Liver (tissue), 9 donors: Measurements from ENCODE around the gene NR1I3. TPM values are rescaled to one million over a fixed set of nuclear protein-coding genes. Genes with fewer than 3 reads are reported as not detected.

Experiments used
- DNase-seq: peaks from one replicate; pipeline ENCODE4 v3.0.0-alpha.2; 2017; ENCODE audit warnings: low spot score
- H3K27ac ChIP-seq, 2 donors: one replicate each; pipeline ENCODE4 v1.7.0; 2013; ENCODE audit warnings: inconsistent platforms in 2 of 2, low read length in 2 of 2, control low read depth in 1 of 2, low read depth in 1 of 2, mild to moderate bottlenecking in 1 of 2
- H3K27me3 ChIP-seq, 4 donors: one replicate each; pipeline versions ENCODE4 v1.6.1 to v1.7.0; 2013; ENCODE audit warnings: low read length in 3 of 4, inconsistent platforms in 1 of 4, mild to moderate bottlenecking in 1 of 4, moderate library complexity in 1 of 4; ENCODE audit not compliant: control insufficient read depth in 4 of 4, insufficient read depth in 4 of 4
- H3K36me3 ChIP-seq, 4 donors: one replicate each; pipeline versions ENCODE4 v1.6.1 to v1.7.0; 2013; ENCODE audit warnings: low read length in 3 of 4, mild to moderate bottlenecking in 3 of 4, low read depth in 1 of 4, moderate library complexity in 1 of 4; ENCODE audit not compliant: control insufficient read depth in 4 of 4, insufficient read depth in 3 of 4
- H3K4me1 ChIP-seq, 4 donors: one replicate each; pipeline versions ENCODE4 v1.6.1 to v1.7.0; 2013; ENCODE audit warnings: low read length in 3 of 4, mild to moderate bottlenecking in 3 of 4, moderate library complexity in 1 of 4; ENCODE audit not compliant: control insufficient read depth in 4 of 4, insufficient read depth in 4 of 4
- H3K4me3 ChIP-seq, 3 donors: one replicate each; pipeline versions ENCODE4 v1.6.1 to v1.7.0; 2013; ENCODE audit warnings: low read length in 3 of 3, control low read depth in 1 of 3, low read depth in 1 of 3, mild to moderate bottlenecking in 1 of 3
- H3K9ac ChIP-seq, 2 donors: one replicate each; pipeline ENCODE4 v1.7.0; 2013; ENCODE audit warnings: low read length in 2 of 2, mild to moderate bottlenecking in 2 of 2, moderate library complexity in 2 of 2, control low read depth in 1 of 2, low read depth in 1 of 2
- H3K9me3 ChIP-seq, 4 donors: one replicate each; pipeline versions ENCODE4 v1.6.1 to v1.7.0; 2013; ENCODE audit warnings: low read length in 3 of 4; ENCODE audit not compliant: control insufficient read depth in 4 of 4
- ATF3 ChIP-seq: IDR thresholded peaks from 2 replicates; pipeline ENCODE4 v1.6.1; 2016; ENCODE audit warnings: antibody characterized with exemption
- CTCF ChIP-seq: fragments of 150-350 bp; IDR thresholded peaks from 2 replicates; pipeline ENCODE4 v1.5.1; 2017; ENCODE audit warnings: improper control_type of control experiment, low read depth, low read length; ENCODE audit not compliant: missing input control
- FOXA1 ChIP-seq: IDR thresholded peaks from 2 replicates; pipeline ENCODE4 v1.6.1; 2016; ENCODE audit warnings: antibody characterized with exemption
- FOXA2 ChIP-seq: IDR thresholded peaks from 2 replicates; pipeline ENCODE4 v1.6.1; 2016; ENCODE audit warnings: antibody characterized with exemption
- GABPA ChIP-seq, 2 donors: IDR thresholded peaks in 1 of 2; conservative IDR thresholded peaks in 1 of 2; 2 replicates each; pipeline ENCODE4 v1.6.1; 2016; ENCODE audit warnings: antibody characterized with exemption in 2 of 2, mild to moderate bottlenecking in 1 of 2, moderate library complexity in 1 of 2
- HNF4A ChIP-seq, 2 donors: conservative IDR thresholded peaks; 2 replicates each; pipeline ENCODE4 v1.6.1; 2016; ENCODE audit warnings: antibody characterized with exemption in 2 of 2, mild to moderate bottlenecking in 2 of 2
- HNF4G ChIP-seq: IDR thresholded peaks from 2 replicates; pipeline ENCODE4 v1.6.1; 2016; ENCODE audit warnings: antibody characterized with exemption
- MAX ChIP-seq: IDR thresholded peaks from 2 replicates; pipeline ENCODE4 v1.6.1; 2016; ENCODE audit warnings: antibody characterized with exemption
- RAD21 ChIP-seq, 2 donors: IDR thresholded peaks; 2 replicates each; pipeline ENCODE4 v1.6.1; 2016; ENCODE audit warnings: antibody characterized with exemption in 2 of 2, mild to moderate bottlenecking in 2 of 2
- REST ChIP-seq: IDR thresholded peaks from 2 replicates; pipeline ENCODE4 v1.6.1; 2016; ENCODE audit warnings: antibody characterized with exemption, mild to moderate bottlenecking
- RXRA ChIP-seq, 2 donors: IDR thresholded peaks; 2 replicates each; pipeline ENCODE4 v1.6.1; 2017 to 2018; ENCODE audit warnings: antibody characterized with exemption in 2 of 2, mild to moderate bottlenecking in 1 of 2
- SP1 ChIP-seq: IDR thresholded peaks from 2 replicates; pipeline ENCODE4 v1.6.1; 2018; ENCODE audit warnings: antibody characterized with exemption, mild to moderate bottlenecking
- TAF1 ChIP-seq: conservative IDR thresholded peaks from 2 replicates; pipeline ENCODE4 v1.6.1; 2016; ENCODE audit warnings: antibody characterized with exemption, mild to moderate bottlenecking
- YY1 ChIP-seq: IDR thresholded peaks from 2 replicates; pipeline ENCODE4 v1.6.1; 2016; ENCODE audit warnings: antibody characterized with exemption, mild to moderate bottlenecking
- ZBTB33 ChIP-seq: IDR thresholded peaks from 2 replicates; pipeline ENCODE4 v1.6.1; 2016; ENCODE audit warnings: antibody characterized with exemption
- WGBS: extraction: QIAGEN DNeasy Blood & Tissue Kit; methylation state at CpG from one replicate; pipeline ENCODE4 v1.1.7; 2013; 5-methylcytosine and 5-hydroxymethylcytosine counted together
- polyA plus RNA-seq, 2 donors: library from polyadenylated mRNA; stranded (reverse) in 1 of 2; unstranded in 1 of 2; fragments of 200-250 nt in 1 of 2; fragments of >200 nt in 1 of 2; fragmentation: Nextera tagmentation in 1 of 2; extraction: Ambion mirVana in 1 of 2; gene quantifications; one replicate each; pipeline versions ENCODE4 v1.2.1 to v1.2.3, GENCODE V29; 2013 to 2015
- total RNA-seq, 2 donors: library from RNA; depleted of rRNA; stranded (reverse); fragments of >200 nt; gene quantifications; one replicate each; pipeline ENCODE4 v1.2.3, GENCODE V29; 2014
- donor health status: healthy.
- donor health status: healthy.
- donor health status: healthy.
- donor health status: healthy.
- donor health status: healthy.

The NR1I3 gene
- total and polyA plus RNA-seq, 4 donors = 10.4 to 128 (median 47.7) TPM

- TF ChIP-seq FOXA1 = no peak
- TF ChIP-seq RAD21 (IDR thresholded peaks at IDR 0.05) = no peak
- no peak for TF ChIP-seq GABPA (IDR thresholded peaks at IDR 0.05 in 1 of 2, conservative IDR thresholded peaks at IDR 0.05 in 1 of 2)
- TF ChIP-seq YY1 = no peak
- TF ChIP-seq REST = no peak
- no peak for TF ChIP-seq HNF4A (conservative IDR thresholded peaks at IDR 0.05)
- no peak for TF ChIP-seq RXRA (IDR thresholded peaks at IDR 0.05)
- no peak for TF ChIP-seq MAX
- TF ChIP-seq ZBTB33 = no peak
- no peak for TF ChIP-seq TAF1
- no peak for TF ChIP-seq ATF3
- Histone ChIP-seq H3K9ac (no peak overlapping the region), H3K4me3 (no peak overlapping the region), H3K27ac (no peak overlapping the region), H3K9me3 (no peaks in the 10 kb centered on the region), H3K27me3 (no peaks in the 10 kb centered on the region), H3K4me1 (peaks cover 14 to 32% (median 22%) of the 10 kb centered on the region in 4 donors), H3K36me3 (peaks cover 0 to 5% (median 0%) of the 10 kb centered on the region in 4 donors)
- WGBS = 97% methylated on average over 7 of the region's 7 CpGs
- no peak for DNase-seq
Observed at GRCh38 chr1:161196111-161196510, 41.9 kb downstream of the NR1I3 start.

GRCh38 chr1:161195171-161195570, 42.8 kb downstream of the NR1I3 start:
- TF ChIP-seq FOXA1 (no peak), YY1 (no peak), CTCF (no peak), HNF4A (conservative IDR thresholded peaks at IDR 0.05) (no peak), SP1 (no peak), HNF4G (no peak), ATF3 (no peak), TAF1 (no peak), FOXA2 (no peak)
- no peak overlapping the region for H3K4me3 ChIP-seq
- 82% methylated on average over 4 of the region's 4 CpGs for WGBS
- H3K9me3 ChIP-seq = no peaks in the 10 kb centered on the region
- H3K4me1 ChIP-seq = peaks cover 9 to 30% (median 18%) of the 10 kb centered on the region in 4 donors
- H3K36me3 ChIP-seq = peaks cover 0 to 5% (median under 1%) of the 10 kb centered on the region in 4 donors
- H3K9ac ChIP-seq = no peak overlapping the region
- no peak overlapping the region for H3K27ac ChIP-seq
- no peak for DNase-seq
- no peaks in the 10 kb centered on the region for H3K27me3 ChIP-seq
